GM23338 (cell line): ENCODE measurements around the gene IFITM1. TPM values are rescaled to one million over a fixed set of nuclear protein-coding genes. Genes with fewer than 3 reads are reported as not detected.

ENCODE experiments used
- ATAC-seq: fragments of 200-7000 bp; cut with Tn5 transposase; 3 replicates; pipeline ENCODE4 v1.9.1; 2020
- DNase-seq: peaks from one replicate; pipeline ENCODE4 v3.0.0-alpha.2; 2015; ENCODE audit warnings: low spot score
- H2AFZ ChIP-seq: fragments of 200-600 bp; sonication (generic); 2 replicates; pipeline ENCODE4 v1.8.0; 2016; ENCODE audit warnings: antibody characterized with exemption, mild to moderate bottlenecking, moderate library complexity
- H3F3A ChIP-seq: fragments of 200-600 bp; sonication (generic); replicated peaks from 2 replicates; pipeline ENCODE4 v1.8.0; 2017; ENCODE audit warnings: antibody characterized with exemption, mixed run types, low read depth
- H3K27ac ChIP-seq: fragments of 200-600 bp; sonication (generic); 2 replicates; pipeline ENCODE4 v1.6.1; 2016; ENCODE audit warnings: low read depth
- H3K27me3 ChIP-seq: fragments of 200-600 bp; sonication (generic); 2 replicates; pipeline ENCODE4 v1.8.0; 2016; ENCODE audit warnings: mild to moderate bottlenecking, mixed run types, moderate library complexity; ENCODE audit not compliant: insufficient read depth
- H3K36me3 ChIP-seq: fragments of 200-600 bp; sonication (generic); 2 replicates; pipeline ENCODE4 v1.8.0; 2016; ENCODE audit warnings: mild to moderate bottlenecking; ENCODE audit not compliant: insufficient read depth
- H3K4me1 ChIP-seq: fragments of 200-600 bp; sonication (generic); 2 replicates; pipeline ENCODE4 v1.8.0; 2016; ENCODE audit warnings: mild to moderate bottlenecking, moderate library complexity; ENCODE audit not compliant: insufficient read depth
- H3K4me2 ChIP-seq: fragments of 200-600 bp; sonication (generic); 2 replicates; pipeline ENCODE4 v1.7.1; 2017; ENCODE audit warnings: mixed run types
- H3K4me3 ChIP-seq: fragments of 200-600 bp; sonication (generic); 2 replicates; pipeline ENCODE4 v1.6.1; 2016; ENCODE audit warnings: mixed run types
- H3K79me2 ChIP-seq: fragments of 200-600 bp; sonication (generic); replicated peaks from 2 replicates; pipeline ENCODE4 v1.8.0; 2017; ENCODE audit warnings: mild to moderate bottlenecking; ENCODE audit not compliant: insufficient read depth
- H3K9me2 ChIP-seq: fragments of 200-600 bp; sonication (generic); 2 replicates; pipeline ENCODE4 v1.8.0; 2017; ENCODE audit not compliant: insufficient read depth
- H4K20me1 ChIP-seq: fragments of 200-600 bp; sonication (generic); replicated peaks from 2 replicates; pipeline ENCODE4 v1.8.0; 2017; ENCODE audit warnings: mild to moderate bottlenecking; ENCODE audit not compliant: insufficient read depth
- H3K27ac Mint-ChIP-seq: 2 replicates; pipeline ENCODE4 v1.8.0; 2020; ENCODE audit warnings: inconsistent platforms, mild to moderate bottlenecking, moderate library complexity, mixed read lengths
- H3K27me3 Mint-ChIP-seq: 3 replicates; pipeline ENCODE4 v1.8.0; 2022; ENCODE audit warnings: low read depth, mild to moderate bottlenecking, moderate library complexity, mixed read lengths, inconsistent platforms; ENCODE audit not compliant: insufficient read depth, poor library complexity
- H3K36me3 Mint-ChIP-seq: 3 replicates; pipeline ENCODE4 v1.8.0; 2021; ENCODE audit warnings: low read depth, mild to moderate bottlenecking, inconsistent platforms, moderate library complexity, mixed read lengths
- H3K4me1 Mint-ChIP-seq: 3 replicates; pipeline ENCODE4 v1.8.0; 2020; ENCODE audit warnings: mild to moderate bottlenecking, inconsistent platforms, mixed read lengths
- H3K4me3 Mint-ChIP-seq: 3 replicates; pipeline ENCODE4 v1.8.0; 2021; ENCODE audit warnings: moderate library complexity, mild to moderate bottlenecking, inconsistent platforms, mixed read lengths
- H3K9me3 Mint-ChIP-seq: 3 replicates; pipeline ENCODE4 v1.8.0; 2020; ENCODE audit warnings: moderate library complexity, mild to moderate bottlenecking, inconsistent platforms, mixed read lengths
- CREB1 ChIP-seq: fragments of 250-450 bp; sonication (Bioruptor Pico); IDR thresholded peaks from 2 replicates; pipeline ENCODE4 v1.5.0; 2020; ENCODE audit warnings: low read depth, mild to moderate bottlenecking, moderate library complexity
- CTCF ChIP-seq, 2 experiments: fragments of 200-600 bp in 1 of 2; sonication (generic) in 1 of 2; conservative IDR thresholded peaks; 2 replicates each; pipeline versions ENCODE4 v1.5.1 to v1.6.1; 2016 to 2017; ENCODE audit warnings: antibody characterized with exemption in 2 of 2, low read depth in 2 of 2, mild to moderate bottlenecking in 2 of 2, moderate library complexity in 1 of 2
- EZH2phosphoT487 ChIP-seq: fragments of 200-600 bp; sonication (generic); IDR thresholded peaks from one replicate; pipeline ENCODE4 v1.8.1; 2018; ENCODE audit warnings: antibody characterized with exemption; ENCODE audit not compliant: unreplicated experiment
- JUNB ChIP-seq: IDR thresholded peaks from one replicate; pipeline ENCODE4 v1.6.1; 2016; ENCODE audit warnings: antibody characterized with exemption; ENCODE audit not compliant: unreplicated experiment
- POLR2AphosphoS5 ChIP-seq: IDR thresholded peaks from 2 replicates; pipeline ENCODE4 v1.6.1; 2016; ENCODE audit warnings: antibody characterized with exemption, low read depth
- REST ChIP-seq: IDR thresholded peaks from one replicate; pipeline ENCODE4 v1.6.1; 2018; ENCODE audit warnings: antibody characterized with exemption; ENCODE audit not compliant: unreplicated experiment
- ZNF331 ChIP-seq: fragments of 250-450 bp; sonication (Bioruptor Pico); IDR thresholded peaks from 2 replicates; pipeline ENCODE4 v1.5.0; 2020; ENCODE audit warnings: low read depth, mild to moderate bottlenecking, moderate library complexity
- ZNF462 ChIP-seq: fragments of 250-450 bp; sonication (Bioruptor Pico); IDR thresholded peaks from 2 replicates; pipeline ENCODE4 v1.5.0; 2020; ENCODE audit warnings: mild to moderate bottlenecking, moderate library complexity
- polyA plus RNA-seq: library from polyadenylated mRNA; unstranded; fragments of >200 nt; fragmentation: Nextera tagmentation; extraction: Ambion mirVana; gene quantifications from 2 replicates; pipeline ENCODE4 v1.2.1, GENCODE V29; 2016
- total RNA-seq: library from RNA; depleted of rRNA; stranded (reverse); fragments of >200 nt; shearing (Covaris generic); gene quantifications from 2 replicates; pipeline ENCODE4 v1.2.3, GENCODE V29; 2014

IFITM1 gene
- total and polyA plus RNA-seq, 2 experiments from 2014 or later: 396 to 1,194 TPM

GRCh38 chr11:358129-358800 is 44.4 kb downstream of the IFITM1 start (continued):
- no peak for TF ChIP-seq ZNF462 (CRISPR knock-in tag)
- TF ChIP-seq EZH2phosphoT487: no peak
- no peak for TF ChIP-seq POLR2AphosphoS5
- TF ChIP-seq REST: no peak

- peaks cover 18% of the 10 kb centered on the region; the same call in 2 of the 3 replicates for H3K36me3 Mint-ChIP-seq
- no peaks in the 10 kb centered on the region for H3K27me3 ChIP-seq
- peaks cover 5% of the 10 kb centered on the region; the same call in 2 of the 3 replicates for H3K4me1 Mint-ChIP-seq
- no peaks in the 10 kb centered on the region for H3K9me2 ChIP-seq
- no peak overlapping the region for H3K4me3 ChIP-seq
- no peak for ATAC-seq
- peaks cover 39% of the 10 kb centered on the region for H3K9me3 Mint-ChIP-seq
- peaks cover 23% of the 10 kb centered on the region for H3F3A ChIP-seq
- H3K36me3 ChIP-seq: no peaks in the 10 kb centered on the region
- no peaks in the 10 kb centered on the region for H3K79me2 ChIP-seq
- no peak overlapping the region for H2AFZ ChIP-seq
- peaks cover 8% of the 10 kb centered on the region for H3K27me3 Mint-ChIP-seq
- H3K4me1 ChIP-seq: peaks cover 9% of the 10 kb centered on the region
- H3K4me2 ChIP-seq: no peak overlapping the region
- DNase-seq: no peak
- no peak overlapping the region for H3K27ac ChIP-seq
- H3K27ac Mint-ChIP-seq: no peak overlapping the region
- no peak overlapping the region for H3K4me3 Mint-ChIP-seq
- H4K20me1 ChIP-seq: no peaks in the 10 kb centered on the region
- no peak for TF ChIP-seq JUNB
- TF ChIP-seq CTCF (conservative IDR thresholded peaks at IDR 0.05; ENCODE audit: low read depth in 2 of 2): no peak
- no peak for TF ChIP-seq CREB1
- TF ChIP-seq ZNF331: no peak
Measured at GRCh38 chr11:359181-359714, 45.4 kb downstream of the IFITM1 start.
